GM19455 (cell line): ENCODE results near the gene ADAMTS12.

Source experiments
- ATAC-seq: cut with Tn5 transposase; IDR thresholded peaks from one replicate; pipeline ENCODE4 v1.9.1; 2021; ENCODE audit not compliant: unreplicated experiment

ADAMTS12 gene

GRCh38 chr5:33763435-33763834 is 128.4 kb downstream of the ADAMTS12 start:
- ATAC-seq = no peak

GRCh38 chr5:33762859-33763258 is 128.9 kb downstream of the ADAMTS12 start:
- no peak for ATAC-seq

- no peak for ATAC-seq
Measured at GRCh38 chr5:33761139-33761538, 130.7 kb downstream of the ADAMTS12 start.

DNA sequence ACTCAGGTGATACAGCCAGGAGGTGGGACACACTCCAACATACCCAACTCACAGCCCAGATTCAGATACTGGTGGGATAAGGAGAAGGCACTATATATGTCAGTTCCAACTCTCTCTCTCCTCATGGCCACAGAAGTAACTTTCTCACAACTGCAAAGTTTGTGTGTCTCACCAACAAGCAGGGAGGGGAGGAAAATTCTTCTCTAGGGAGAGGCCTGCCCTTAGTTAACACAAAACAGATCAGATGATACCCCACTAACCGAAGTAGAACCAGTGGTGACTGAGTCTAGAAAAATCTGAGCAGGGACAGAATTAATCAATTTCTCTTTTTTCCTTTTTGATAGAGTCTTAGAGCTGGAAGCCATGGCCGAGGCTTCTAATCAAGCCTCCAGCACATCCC is 133.1 kb downstream of the ADAMTS12 start:
- ATAC-seq = no peak

DNA sequence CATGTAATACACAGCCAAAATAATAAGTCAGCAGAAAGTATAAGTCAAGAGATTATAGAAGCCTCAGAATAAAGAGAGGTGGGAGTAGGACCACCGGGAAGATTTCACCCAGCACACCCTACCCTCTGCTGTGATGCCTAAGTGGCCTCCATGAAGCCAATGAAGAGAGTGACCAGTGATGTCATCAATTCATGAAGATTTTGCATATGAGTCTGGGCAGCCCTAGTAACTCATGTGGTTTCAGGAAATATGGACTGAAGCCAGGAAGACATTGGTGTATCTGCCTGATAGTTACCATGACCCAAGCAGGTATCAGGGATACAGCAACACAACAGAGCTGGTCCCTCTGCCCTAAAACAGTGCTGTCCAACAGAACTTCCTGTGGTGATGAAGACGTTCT is 135.3 kb downstream of the ADAMTS12 start:
- no peak for ATAC-seq

DNA sequence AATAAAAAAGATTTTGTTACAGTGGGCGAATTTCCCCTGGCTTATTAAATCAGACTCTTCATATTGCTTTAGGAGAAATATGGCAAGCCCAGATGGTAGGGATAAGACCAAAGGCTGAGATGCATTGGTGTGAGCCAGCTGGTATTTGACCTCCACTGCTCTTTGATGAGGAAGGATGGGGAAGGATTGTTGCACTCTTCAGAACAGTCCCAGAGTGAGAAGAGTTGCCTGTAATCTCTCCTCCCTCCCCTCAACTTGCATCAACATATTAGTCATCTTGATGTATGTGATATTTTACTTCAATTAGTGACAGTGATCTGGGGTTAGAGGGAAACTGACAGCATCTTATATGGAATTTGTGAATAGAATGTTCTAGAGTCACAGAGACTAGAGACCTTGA is 136.6 kb downstream of the ADAMTS12 start:
- ATAC-seq = no peak

- no peak for ATAC-seq
Measured at GRCh38 chr5:33753704-33754103, 138.1 kb downstream of the ADAMTS12 start.

DNA sequence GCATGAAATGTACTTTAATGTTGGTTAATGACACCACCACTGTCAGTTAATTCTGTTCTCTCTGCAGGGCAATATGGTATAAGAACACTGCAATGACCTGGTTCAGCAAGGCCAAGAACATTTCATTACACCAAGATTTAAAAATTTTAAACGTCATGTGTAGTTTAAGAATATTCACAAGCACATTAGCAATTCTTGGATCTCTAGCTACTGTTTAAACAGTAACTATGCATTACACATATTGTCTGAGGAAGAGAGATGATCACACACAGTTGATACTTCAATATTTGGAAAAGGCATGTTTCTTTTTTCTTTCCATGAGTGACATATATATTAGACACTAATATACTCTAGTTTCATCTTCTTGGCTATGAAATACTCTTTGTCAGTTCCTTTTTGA is 143.0 kb downstream of the ADAMTS12 start:
- ATAC-seq = no peak

GRCh38 chr5:33745101-33745770 is 146.6 kb downstream of the ADAMTS12 start:
- no peak for ATAC-seq

DNA sequence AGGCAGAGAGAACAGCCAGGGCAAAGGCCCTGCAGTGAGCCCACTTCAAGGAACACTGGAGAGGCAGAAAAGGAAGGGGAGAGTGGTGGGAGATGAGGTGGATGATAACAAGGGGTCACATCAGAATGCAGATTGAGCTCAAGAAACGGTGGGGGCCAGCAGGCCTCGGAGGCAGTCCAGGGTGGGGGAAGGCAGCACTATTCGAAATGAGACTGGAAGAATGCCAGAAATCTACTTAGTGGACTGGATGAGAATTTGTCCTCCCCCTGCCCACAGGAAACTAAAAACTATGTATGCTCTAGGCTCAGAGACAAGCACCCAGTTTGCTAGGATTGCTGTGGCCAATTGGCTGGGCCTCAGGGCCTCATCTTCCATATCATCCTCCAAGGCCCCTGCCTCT is 148.7 kb downstream of the ADAMTS12 start:
- ATAC-seq = no peak

DNA sequence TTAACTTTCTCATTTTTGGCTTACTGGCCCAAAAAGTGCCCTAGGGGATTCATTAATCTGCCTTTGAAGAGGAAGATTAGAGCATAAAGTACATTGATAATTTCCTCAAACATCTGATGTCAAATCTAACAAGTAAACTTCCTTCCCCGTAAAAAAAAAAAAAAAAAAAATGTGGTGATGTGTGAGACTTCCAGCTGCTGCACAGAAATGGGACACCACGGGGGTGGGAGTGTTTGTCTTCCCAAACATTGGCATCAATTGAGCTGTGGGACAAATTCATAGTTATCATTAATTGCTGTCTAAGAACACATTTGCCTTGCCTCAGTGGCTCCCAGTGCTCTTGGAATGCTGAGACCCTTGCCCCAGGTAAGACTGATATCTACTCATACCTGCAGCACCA is 149.6 kb downstream of the ADAMTS12 start:
- no peak for ATAC-seq

DNA sequence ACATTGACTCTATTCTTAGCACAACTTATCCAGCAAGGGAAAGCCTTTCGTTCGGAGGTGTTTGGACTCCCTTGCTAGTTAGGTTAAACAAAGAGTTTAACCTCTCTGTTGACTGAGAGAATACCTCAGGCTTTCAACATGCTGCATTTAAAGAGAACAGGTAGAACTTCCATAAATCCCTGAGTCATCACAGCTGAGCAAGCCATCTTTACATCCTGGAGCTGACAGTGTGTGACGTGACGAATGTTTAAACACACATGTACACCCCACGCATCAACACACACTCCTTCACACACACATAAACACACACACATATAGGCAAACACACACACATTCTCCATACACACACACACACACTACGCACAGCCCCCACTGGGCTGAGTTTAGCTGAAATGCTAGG is 152.8 kb downstream of the ADAMTS12 start:
- ATAC-seq = no peak

DNA sequence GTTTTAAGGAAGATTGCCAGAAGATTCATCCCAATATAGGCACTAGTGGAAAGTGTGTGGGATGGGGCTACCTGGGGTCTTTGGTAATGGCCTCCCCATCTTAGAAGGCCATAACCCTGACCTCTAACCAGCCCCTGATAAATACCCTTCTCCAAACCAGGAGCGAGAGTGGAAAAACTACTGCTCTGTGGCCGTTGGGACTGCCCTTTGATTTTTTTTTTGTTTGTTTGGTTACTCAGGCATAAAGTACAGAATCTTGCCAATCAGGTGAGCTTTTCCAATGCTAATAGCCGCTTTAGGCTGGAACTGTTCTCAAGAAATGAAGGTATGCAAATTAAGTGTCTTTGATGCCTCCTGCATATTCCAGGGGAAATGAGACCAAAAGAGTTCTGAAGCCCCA is 153.7 kb downstream of the ADAMTS12 start:
- no peak for ATAC-seq

DNA sequence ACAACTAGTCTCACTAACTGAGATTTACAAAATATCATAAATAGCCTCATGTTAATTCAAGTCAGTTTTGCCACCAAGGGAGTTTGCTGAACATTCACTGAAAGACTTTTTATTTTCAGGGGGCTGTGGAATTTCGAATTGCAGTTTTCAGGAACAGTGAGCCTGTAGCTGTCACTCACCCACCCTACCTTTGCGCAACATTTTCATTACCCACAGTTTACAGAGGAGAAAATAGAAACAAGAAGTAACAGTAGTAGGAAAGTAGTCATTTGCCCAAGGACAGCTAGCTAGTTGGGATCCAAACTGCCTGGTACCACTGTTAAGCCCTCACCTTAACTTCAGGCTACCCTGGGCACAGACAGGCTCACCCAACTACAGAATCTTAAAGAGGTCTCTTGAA is 154.1 kb downstream of the ADAMTS12 start:
- no peak for ATAC-seq

GRCh38 chr5:33737284-33737683 is 154.5 kb downstream of the ADAMTS12 start:
- no peak for ATAC-seq

- ATAC-seq = no peak
Measured at GRCh38 chr5:33736510-33736909, 155.3 kb downstream of the ADAMTS12 start.

GRCh38 chr5:33735072-33735471 is 156.7 kb downstream of the ADAMTS12 start:
- ATAC-seq = no peak

- ATAC-seq = no peak
Measured at GRCh38 chr5:33734537-33734936, 157.3 kb downstream of the ADAMTS12 start.

DNA sequence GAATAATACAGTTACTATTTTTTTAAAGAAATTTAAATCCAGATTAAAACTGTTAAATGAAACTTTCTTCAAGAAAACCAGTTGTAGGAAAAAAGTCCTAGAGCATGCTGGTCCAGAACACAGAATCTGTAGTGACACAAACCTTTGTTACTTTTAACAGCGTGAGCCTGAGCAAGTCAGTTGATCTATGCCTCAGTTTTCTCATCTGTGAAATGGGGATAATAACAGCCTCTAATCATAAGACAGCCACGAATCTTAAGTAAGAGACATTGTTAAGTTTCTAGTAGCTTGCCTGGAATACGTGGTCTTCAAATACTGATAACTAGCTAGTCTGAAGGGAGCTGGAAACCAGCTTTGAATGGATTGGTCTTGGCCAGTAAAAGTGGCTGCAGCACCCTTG is 158.6 kb downstream of the ADAMTS12 start:
- ATAC-seq = no peak

DNA sequence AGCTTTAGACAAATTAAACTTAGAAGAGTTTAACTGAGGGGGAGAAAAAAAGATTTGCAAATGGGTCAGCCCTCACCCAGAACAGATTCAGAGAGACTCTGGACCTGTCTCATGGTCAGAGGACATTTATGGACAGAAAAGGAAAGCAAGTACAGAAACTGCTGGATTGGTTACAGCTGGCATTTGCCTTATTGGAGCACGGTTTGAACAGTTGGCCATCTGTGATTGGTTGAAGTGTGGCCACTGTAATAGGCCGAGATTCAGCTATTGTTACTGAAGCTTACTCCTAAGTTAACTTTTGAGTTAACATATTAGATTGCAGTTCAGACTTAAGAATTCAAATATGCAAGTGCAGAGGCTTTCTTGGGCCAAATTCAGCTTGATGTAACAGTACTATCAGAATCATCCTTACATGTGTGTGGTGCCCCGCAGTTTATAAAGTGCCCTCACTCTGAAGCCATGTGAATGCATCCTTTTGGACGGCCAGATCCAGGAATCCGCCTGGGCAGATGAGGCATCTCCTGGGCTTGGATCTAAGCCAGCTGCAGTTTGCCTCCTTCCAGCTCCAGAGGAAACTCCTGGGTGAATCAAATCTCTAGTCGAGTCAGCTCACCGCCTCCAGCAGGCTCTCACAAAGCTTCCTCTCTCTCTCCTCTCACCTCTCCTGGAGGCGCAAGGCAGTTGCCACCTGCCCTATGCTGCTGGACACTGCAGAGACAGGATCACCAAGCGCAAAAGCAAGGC is 165.2 kb downstream of the ADAMTS12 start:
- no peak for ATAC-seq

- ATAC-seq = no peak
Measured at GRCh38 chr5:33725806-33726205, 166.0 kb downstream of the ADAMTS12 start.

- ATAC-seq = no peak
Measured at GRCh38 chr5:33721491-33722200, 170.1 kb downstream of the ADAMTS12 start.
